HG03571 (cell line): ENCODE data around the gene SP3.

Experiments used
- ATAC-seq: cut with Tn5 transposase; IDR thresholded peaks from one replicate; pipeline ENCODE4 v1.9.1; 2021; ENCODE audit not compliant: unreplicated experiment

SP3 gene

DNA sequence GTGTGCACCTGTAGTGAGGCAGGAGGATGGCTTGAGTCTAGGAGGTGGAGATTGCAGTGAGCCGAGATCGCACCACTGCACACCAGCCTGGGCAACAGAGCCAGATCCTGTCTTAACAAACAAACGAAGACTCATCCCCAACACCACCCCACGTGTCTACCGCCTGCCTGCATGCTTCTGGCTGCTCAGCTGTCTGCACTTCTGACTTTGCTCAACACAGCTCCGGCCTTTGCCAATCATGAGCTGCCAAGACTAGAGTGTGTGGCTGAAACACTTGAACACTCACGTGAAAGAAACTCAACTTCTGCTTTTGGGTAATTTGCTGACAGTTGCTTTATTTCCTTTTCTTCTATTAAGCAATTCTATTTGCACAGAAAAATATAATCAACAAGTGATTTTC is 32.1 kb upstream of the SP3 start:
- ATAC-seq, result peak; percentile 85

DNA sequence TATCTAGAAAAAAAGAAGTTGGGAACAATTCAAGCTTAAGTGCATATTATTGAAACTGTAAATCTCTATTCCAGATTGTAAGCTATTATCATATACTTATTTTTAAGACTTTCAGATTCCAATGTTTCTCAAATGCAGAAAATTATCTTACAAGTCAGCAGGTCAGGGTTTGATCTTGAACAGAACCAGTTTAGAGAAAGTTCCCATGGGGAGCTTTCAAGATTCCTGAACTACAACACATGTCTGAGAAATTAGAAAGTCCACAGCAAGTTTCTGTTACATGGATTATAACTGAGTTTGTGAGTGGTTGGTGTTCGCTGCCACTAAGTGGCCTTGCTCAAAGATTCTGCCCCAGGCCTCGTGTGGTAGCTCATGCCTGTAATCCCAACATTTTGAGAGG is 31.6 kb upstream of the SP3 start:
- no peak for ATAC-seq

DNA sequence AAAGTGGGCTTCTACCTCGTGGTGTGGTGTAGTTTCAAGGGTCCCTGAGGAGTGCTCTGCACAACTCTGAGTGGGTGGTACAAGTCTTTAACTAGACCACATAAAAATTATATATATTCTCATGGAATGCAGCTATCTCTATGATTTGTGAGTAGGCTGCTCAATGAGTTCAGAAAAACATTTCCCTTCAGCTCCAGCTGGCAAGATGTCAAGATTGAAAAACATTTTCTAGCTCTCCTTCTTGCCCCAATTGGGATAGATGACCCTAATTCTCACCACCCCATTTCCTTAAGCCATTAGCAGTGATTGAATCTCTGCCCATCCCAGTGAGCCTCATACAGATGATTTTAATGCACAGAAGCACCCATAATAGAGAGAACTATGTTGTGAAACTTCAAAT is 28.3 kb upstream of the SP3 start:
- no peak for ATAC-seq

DNA sequence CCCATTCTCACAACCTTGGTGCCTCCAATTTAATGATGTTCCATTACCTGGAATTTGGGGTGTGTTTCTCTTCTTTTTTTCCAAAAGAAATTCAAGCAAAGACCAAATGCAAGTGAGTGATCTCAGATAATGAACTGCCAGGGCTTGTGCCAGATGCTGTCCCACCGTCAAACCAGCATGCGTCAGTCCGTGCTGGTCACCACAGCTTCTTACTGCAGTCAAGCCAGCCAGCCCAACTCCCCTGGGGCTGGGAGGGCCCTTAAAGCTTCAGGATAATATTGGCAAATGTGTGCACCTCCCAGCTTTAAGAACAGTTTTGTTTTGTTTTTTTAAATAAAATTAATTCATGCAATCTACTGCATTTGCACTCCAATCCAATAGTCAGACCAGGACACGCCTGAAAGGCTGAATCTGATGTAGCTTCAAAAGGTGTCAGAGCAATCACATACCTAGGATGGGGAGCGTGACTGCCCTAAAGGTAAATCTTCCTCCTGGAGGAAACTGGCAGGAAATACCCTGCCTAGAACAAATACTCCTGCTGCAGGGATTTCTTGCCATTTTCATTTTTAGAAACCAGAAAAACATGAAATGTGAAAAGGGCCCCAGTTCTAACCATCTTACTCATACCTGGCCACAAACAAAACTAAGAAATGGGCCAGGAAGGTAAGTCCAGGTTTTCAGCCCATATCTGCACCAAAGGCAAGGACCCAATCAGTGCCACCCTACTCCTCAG is 26.8 kb upstream of the SP3 start:
- no peak for ATAC-seq

- no peak for ATAC-seq
Measured at GRCh38 chr2:173990970-173991819, 26.0 kb upstream of the SP3 start.

GRCh38 chr2:173990245-173990644 is 25.1 kb upstream of the SP3 start:
- no peak for ATAC-seq

GRCh38 chr2:173989884-173990215 is 24.7 kb upstream of the SP3 start:
- ATAC-seq, result no peak

- no peak for ATAC-seq
Measured at GRCh38 chr2:173989160-173989883, 24.1 kb upstream of the SP3 start.

DNA sequence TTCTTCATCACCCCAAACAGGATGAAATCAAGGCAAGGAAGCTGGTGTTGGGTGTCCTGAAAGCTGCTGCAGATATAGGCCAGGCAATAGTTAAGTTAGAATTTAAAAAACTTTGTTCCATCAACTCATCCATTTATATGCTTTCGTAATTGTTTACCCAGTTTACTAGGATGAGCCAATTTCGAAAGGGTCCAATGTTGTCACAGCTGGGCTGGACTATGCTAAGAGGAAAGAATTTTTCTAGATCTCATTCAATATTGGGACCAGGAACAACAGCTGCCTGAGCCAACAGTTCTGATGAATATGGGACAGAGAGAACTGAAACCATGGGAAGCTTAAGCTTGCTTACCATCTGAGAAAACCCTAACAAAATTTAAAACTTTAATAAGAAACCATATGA is 21.6 kb upstream of the SP3 start:
- no peak for ATAC-seq

DNA sequence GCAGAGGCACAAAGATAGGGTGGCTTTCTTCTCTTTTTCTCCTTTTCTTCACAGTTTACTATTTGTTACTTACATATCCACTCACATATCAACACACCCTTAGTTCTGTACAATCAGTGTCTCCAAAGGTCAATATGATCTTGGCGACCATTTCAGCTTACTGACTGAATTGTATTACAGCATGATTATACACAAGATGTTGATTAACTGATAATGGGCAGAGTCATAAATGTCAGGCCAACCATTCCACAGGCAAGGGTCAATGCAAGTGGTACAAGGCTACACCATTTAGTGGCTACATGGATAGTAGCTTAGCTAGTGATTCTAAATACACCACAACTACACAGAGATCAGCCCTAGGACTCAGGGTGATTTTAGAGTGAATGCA is 20.4 kb upstream of the SP3 start:
- no peak for ATAC-seq

DNA sequence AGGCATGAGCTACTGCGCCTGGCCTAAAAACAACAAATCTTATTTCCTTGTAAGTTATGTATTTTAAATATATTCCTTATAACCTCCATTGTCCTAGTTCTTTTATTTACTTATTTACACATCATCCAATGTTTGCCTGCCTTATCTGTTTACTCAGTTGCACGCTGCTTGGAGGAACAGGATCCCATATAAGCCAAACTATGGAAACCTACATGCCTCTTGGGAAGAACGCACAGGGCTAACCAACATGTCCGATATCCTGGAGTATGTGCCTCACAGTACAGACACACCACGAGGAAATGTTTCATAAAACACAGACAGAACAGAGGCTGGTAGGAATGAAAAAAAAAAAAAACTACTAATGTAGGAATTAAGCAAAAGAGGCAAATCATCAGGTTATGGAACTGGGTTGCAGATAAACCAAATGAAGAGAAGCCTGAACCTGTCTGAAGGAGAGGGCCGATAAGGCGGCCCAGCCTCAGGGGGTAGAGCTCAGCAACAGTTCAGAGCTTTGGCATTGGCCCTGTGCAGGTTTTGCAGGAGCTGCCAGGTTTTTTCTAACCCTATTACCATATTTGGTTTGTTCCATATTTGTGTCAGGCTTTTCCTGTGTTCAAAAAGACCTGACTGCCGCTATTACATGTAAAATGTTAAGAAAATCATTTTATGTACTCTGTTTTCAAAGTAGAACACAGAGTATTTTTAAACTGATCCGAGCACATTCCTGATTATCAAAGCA is 19.9 kb upstream of the SP3 start:
- ATAC-seq, result no peak

- ATAC-seq, result no peak
Measured at GRCh38 chr2:173983391-173983871, 18.3 kb upstream of the SP3 start.

GRCh38 chr2:173982918-173983317 is 17.7 kb upstream of the SP3 start:
- ATAC-seq, result no peak

DNA sequence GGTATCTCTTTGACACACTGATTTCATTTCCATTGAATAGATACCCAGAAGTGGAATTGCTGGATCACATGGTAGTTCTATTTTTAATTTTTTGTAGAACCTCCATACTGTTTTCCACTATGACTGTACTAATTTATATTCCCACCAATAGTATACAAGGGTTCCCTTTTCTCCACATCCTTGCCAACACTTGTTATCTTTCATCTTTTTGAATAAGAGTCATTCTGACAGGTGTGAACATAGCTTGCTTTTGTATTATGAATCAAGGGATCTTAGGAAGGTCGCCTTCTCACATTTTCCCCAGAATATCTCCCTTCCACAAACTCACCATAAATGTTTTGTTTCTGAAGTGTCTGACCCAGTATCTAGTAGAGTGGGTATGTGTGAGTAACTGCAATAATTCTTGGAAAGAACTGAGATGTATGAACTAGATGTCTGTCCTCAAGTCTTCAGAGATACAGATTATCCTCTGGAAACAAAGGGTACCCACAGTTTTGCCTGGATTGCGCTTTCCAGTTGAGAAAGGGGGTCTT is 17.1 kb upstream of the SP3 start:
- no peak for ATAC-seq

- ATAC-seq, result no peak
Measured at GRCh38 chr2:173981520-173981919, 16.3 kb upstream of the SP3 start.

DNA sequence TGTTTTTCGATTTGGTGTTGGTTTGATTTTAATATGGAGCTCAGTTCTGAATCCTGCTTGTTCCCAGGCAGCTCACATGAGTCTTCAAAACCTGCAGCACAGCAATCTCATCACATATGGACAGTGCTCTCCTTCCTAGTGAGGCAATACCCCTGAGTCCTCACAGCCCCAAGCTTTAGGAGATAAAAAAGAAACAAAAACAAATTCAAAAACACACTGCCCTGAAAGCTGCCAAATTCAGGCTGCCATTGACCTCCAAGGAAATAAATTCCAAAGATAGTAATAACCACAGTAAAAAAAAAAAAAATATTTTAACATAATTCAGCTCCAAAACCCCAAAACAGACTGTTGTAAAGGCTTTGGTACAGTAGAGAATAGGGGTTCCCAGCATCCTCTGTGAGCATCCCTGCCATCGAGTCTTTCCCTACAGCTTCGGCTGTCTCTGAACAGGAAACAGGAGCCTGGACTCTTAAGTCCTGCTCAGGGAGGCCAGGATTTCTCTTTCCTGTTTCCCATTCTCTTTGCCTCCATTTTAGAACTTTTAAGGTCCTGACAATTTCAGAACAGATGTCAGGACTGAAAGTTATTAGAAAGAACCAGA is 14.7 kb upstream of the SP3 start:
- no peak for ATAC-seq

DNA sequence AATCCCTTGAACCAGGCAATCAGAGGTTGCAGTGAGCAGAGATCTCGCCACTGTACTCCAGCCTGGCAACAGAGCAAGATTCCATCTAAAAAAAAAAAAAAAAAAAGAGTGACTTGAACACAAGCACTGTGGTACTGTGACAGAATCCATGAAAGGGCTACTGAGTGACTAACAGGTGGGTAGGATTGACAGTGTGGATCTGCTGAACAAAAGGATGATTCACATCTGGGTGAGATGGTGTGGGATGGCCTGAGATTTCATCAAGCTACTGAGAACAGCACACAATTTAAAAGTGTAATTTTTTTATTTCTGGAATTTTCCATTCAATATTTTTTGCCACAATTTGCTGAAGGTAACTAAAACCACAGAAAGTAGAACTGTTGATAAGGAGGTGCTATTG is 13.3 kb upstream of the SP3 start:
- ATAC-seq, result no peak

- no peak for ATAC-seq
Measured at GRCh38 chr2:173972636-173973035, 7.5 kb upstream of the SP3 start.

- no peak for ATAC-seq
Measured at GRCh38 chr2:173972165-173972564, 7.0 kb upstream of the SP3 start.

GRCh38 chr2:173970516-173970924 is 5.3 kb upstream of the SP3 start:
- no peak for ATAC-seq
